ENCODE data around the gene FBRS.
"Not testable (repeated sequence)": the region's sequence is repeated elsewhere in the genome, so short reads cannot be mapped to it uniquely, and the experiment has no call there.

The FBRS gene

GRCh38 chr16:30636599-30636998 lies 21.6 kb upstream of the FBRS start:
- Histone ChIP-seq H3K27ac (no peak overlapping the region), H3K79me2 (no peaks in the 10 kb centered on the region), H3K9ac (no peak overlapping the region), H3K27me3 (ENCODE audit: control insufficient read depth, insufficient read depth, low read length) (no peaks in the 10 kb centered on the region), H3K4me1 (no peaks in the 10 kb centered on the region), H3K4me3 (ENCODE audit: low read depth, low read length) (no peak overlapping the region), H3K4me2 (ENCODE audit: low read length) (no peak overlapping the region), H3K9me3 (ENCODE audit: control insufficient read depth, low read length) (no peaks in the 10 kb centered on the region), H3K36me3 (ENCODE audit: control insufficient read depth, insufficient read depth, low read length) (no peaks in the 10 kb centered on the region), H2AFZ (no peak overlapping the region)
- TF ChIP-seq CTCF (IDR thresholded peaks at IDR 0.05) = no peak

GRCh38 chr16:30637139-30637538 lies 21.1 kb upstream of the FBRS start:
- not testable (repeated sequence) for H2AFZ ChIP-seq; H3K9ac ChIP-seq; H3K4me1 ChIP-seq; H3K79me2 ChIP-seq; H3K9me3 ChIP-seq (ENCODE audit: control insufficient read depth, low read length); H3K4me3 ChIP-seq (ENCODE audit: low read depth, low read length); H3K27ac ChIP-seq; H3K4me2 ChIP-seq (ENCODE audit: low read length); H3K27me3 ChIP-seq (ENCODE audit: control insufficient read depth, insufficient read depth, low read length); H3K36me3 ChIP-seq (ENCODE audit: control insufficient read depth, insufficient read depth, low read length)

GRCh38 chr16:30637944-30638343 lies 20.3 kb upstream of the FBRS start:
- Histone ChIP-seq H3K9ac (no peak overlapping the region), H3K9me3 (ENCODE audit: control insufficient read depth, low read length) (no peaks in the 10 kb centered on the region), H3K36me3 (ENCODE audit: control insufficient read depth, insufficient read depth, low read length) (no peaks in the 10 kb centered on the region), H3K4me2 (ENCODE audit: low read length) (no peak overlapping the region), H2AFZ (no peak overlapping the region), H3K27ac (no peak overlapping the region), H3K4me3 (ENCODE audit: low read depth, low read length) (no peak overlapping the region), H3K79me2 (no peaks in the 10 kb centered on the region), H3K27me3 (ENCODE audit: control insufficient read depth, insufficient read depth, low read length) (no peaks in the 10 kb centered on the region), H3K4me1 (no peaks in the 10 kb centered on the region)
- peak; percentile 35 for TF ChIP-seq CTCF (IDR thresholded peaks at IDR 0.05)

DNA sequence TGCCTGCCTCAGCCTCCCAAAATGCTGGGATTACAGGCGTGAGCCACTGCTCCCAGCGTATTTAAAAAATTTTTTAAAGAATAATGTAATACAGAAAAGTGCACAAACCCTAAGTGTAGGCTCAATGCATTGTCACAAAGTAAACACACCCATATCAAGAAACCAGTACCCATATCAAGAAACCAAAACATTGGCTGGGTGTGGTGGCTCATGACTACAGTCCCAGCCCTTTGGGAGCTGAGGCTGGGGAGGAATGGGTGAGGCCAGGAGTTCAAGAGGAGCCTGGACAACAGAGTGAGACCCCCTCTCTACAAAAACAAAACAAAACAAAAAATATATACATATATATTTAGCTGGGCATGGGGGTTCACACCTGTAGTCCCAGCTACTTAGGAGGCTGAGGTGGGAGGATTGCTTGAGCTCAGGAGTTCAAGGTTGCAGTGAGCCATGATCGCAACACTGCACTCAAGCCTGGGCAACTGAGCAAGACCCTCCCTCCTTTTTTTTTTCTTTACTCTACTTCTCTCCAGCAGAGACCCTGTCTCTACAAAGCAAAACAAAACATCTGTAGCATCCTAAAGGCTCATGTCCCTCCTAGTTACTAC lies 16.8 kb upstream of the FBRS start:
- H3K4me1 ChIP-seq = no peaks in the 10 kb centered on the region
- no peak overlapping the region for H3K4me2 ChIP-seq (ENCODE audit: low read length)
- no peaks in the 10 kb centered on the region for H3K79me2 ChIP-seq
- no peak for TF ChIP-seq CTCF (IDR thresholded peaks at IDR 0.05)
- H3K27ac ChIP-seq = no peak overlapping the region
- no peak overlapping the region for H2AFZ ChIP-seq
- no peaks in the 10 kb centered on the region for H3K27me3 ChIP-seq (ENCODE audit: control insufficient read depth, insufficient read depth, low read length)
- no peak overlapping the region for H3K4me3 ChIP-seq (ENCODE audit: low read depth, low read length)
- no peaks in the 10 kb centered on the region for H3K9me3 ChIP-seq (ENCODE audit: control insufficient read depth, low read length)
- no peak overlapping the region for H3K9ac ChIP-seq
- H3K36me3 ChIP-seq (ENCODE audit: control insufficient read depth, insufficient read depth, low read length) = no peaks in the 10 kb centered on the region

DNA sequence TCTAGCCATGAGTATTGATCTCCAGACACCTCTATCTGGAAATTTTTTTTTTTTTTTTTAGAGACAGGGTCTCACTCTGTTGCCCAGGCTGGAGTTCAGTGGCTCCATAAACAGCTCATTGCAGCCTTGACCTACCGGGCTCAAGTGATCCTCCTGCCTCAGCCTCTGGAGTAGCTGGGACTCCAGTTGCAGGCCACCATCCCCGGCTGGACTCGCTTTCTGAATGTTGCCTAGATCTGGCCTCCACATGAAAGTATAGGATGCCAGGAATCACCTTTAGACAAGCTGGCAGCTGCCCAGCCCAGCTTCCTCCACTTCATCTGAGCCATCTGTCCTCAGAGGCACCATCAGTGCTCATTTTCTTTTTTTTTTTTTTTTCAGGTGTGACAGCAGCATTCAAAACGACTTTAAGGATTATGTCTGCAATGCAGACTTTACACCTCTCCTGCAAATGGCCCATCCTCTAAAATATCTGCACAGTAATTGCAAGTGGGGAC lies 13.8 kb upstream of the FBRS start:
- no peaks in the 10 kb centered on the region for H3K36me3 ChIP-seq (ENCODE audit: control insufficient read depth, insufficient read depth, low read length)
- no peaks in the 10 kb centered on the region for H3K27me3 ChIP-seq (ENCODE audit: control insufficient read depth, insufficient read depth, low read length)
- H2AFZ ChIP-seq = no peak overlapping the region
- H3K9ac ChIP-seq = no peak overlapping the region
- H3K4me1 ChIP-seq = no peaks in the 10 kb centered on the region
- H3K4me2 ChIP-seq (ENCODE audit: low read length) = no peak overlapping the region
- TF ChIP-seq CTCF (IDR thresholded peaks at IDR 0.05) = no peak
- H3K27ac ChIP-seq = no peak overlapping the region
- H3K79me2 ChIP-seq = no peaks in the 10 kb centered on the region
- H3K4me3 ChIP-seq (ENCODE audit: low read depth, low read length) = no peak overlapping the region
- H3K9me3 ChIP-seq (ENCODE audit: control insufficient read depth, low read length) = no peaks in the 10 kb centered on the region

Data from parathyroid adenoma (tissue), 2 donors.